Naive B cell (primary cell): ENCODE data around the gene MEIOSIN. TPM values are rescaled to one million over a fixed set of nuclear protein-coding genes. Genes with fewer than 3 reads are reported as not detected.
"Not testable (repeated sequence)": the region's sequence is repeated elsewhere in the genome, so short reads cannot be mapped to it uniquely, and the experiment has no call there.

ENCODE experiments used
- ATAC-seq, 2 donors: fragments of 150-1000 bp; cut with Tn5 transposase; 2 replicates each; pipeline ENCODE4 v1.10.0; 2021; ENCODE audit warnings: low read depth in 2 of 2, mild to moderate bottlenecking in 2 of 2, moderate library complexity in 2 of 2
- DNase-seq: peaks from one replicate; pipeline ENCODE4 v3.0.0; 2022
- H3K27ac Mint-ChIP-seq, 6 donors: one replicate each; pipeline ENCODE4 v1.8.0; 2020 to 2022; ENCODE audit warnings: mild to moderate bottlenecking in 6 of 6, mixed read lengths in 6 of 6, moderate library complexity in 5 of 6, inconsistent platforms in 2 of 6
- H3K27me3 Mint-ChIP-seq, 3 donors: one replicate each; pipeline ENCODE4 v1.8.0; 2021 to 2022; ENCODE audit warnings: mixed read lengths in 3 of 3, mild to moderate bottlenecking in 1 of 3
- H3K36me3 Mint-ChIP-seq, 2 donors: one replicate each; pipeline ENCODE4 v1.8.0; 2020 to 2022; ENCODE audit warnings: mixed read lengths in 2 of 2, inconsistent platforms in 1 of 2, mild to moderate bottlenecking in 1 of 2
- H3K4me1 Mint-ChIP-seq, 3 donors: one replicate each; pipeline ENCODE4 v1.8.0; 2020 to 2022; ENCODE audit warnings: mixed read lengths in 3 of 3, inconsistent platforms in 1 of 3, mild to moderate bottlenecking in 1 of 3, moderate library complexity in 1 of 3
- H3K4me3 Mint-ChIP-seq, 8 donors: one replicate each; pipeline ENCODE4 v1.8.0; 2020 to 2022; ENCODE audit warnings: mild to moderate bottlenecking in 8 of 8, mixed read lengths in 8 of 8, moderate library complexity in 8 of 8, inconsistent platforms in 2 of 8
- H3K9me3 Mint-ChIP-seq, 7 donors: one replicate each; pipeline ENCODE4 v1.8.0; 2020 to 2022; ENCODE audit warnings: mixed read lengths in 7 of 7, mild to moderate bottlenecking in 5 of 7, inconsistent platforms in 2 of 7, moderate library complexity in 1 of 7
- polyA plus RNA-seq, 6 donors: library from polyadenylated mRNA; unstranded; fragments of 300-500 nt; fragmentation: Illumina TruSeq; gene quantifications; one replicate each; pipeline ENCODE4 v1.2.3, GENCODE V29; 2021; ENCODE audit warnings: low read depth in 6 of 6

Gene MEIOSIN
- polyA plus RNA-seq, 6 donors from 2014 or later, result not detected

DNA sequence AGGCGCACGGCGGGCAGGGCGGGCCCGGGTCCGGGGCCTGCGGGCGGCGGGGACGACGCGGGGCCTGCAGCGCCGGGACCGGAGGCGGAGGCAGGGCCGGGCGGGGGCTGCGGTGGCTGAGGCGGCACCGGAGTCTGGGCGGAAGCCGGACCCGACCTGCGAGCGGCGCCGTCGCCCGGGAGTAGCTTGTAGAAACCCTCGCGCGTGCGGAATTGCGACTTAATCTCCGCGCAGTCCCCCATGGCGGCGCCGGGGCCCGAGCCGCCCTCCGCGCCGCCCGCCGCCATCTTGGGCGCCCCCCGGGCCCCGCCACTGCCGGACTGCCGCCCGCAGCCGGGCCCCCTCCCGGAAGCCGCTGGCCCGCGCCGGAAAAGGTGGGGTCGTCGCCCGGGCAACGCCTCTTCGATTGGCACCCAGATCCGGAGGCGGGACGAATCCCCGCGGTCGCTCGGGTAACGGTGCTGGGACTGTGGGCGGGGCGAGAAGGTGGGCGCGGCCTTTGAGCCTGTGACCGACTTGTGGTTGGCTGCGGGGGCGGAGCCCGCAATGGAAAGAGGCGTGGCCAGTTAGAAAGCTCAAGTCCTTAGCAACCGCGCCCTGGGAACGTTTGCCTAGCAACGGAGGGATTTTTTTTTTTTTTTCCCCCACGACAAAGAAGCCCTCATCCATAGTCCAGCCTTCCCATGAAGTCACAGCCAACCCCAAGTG, 59.4 kb downstream of the MEIOSIN start, which contains the start of gene DMWD:
TSS of gene DMWD (minus strand) at position 376 of the 708 bp plus-strand sequence. CDS start at position 287, 89 bp downstream.
- no peaks in the 10 kb centered on the region for H3K9me3 Mint-ChIP-seq
- H3K4me3 Mint-ChIP-seq, result peak within 1 kb of the TSS; percentile 84 to 95 (median 90)
- ATAC-seq (peak; percentile 93), DNase-seq (peak; percentile 99)
- H3K27me3 Mint-ChIP-seq, result peaks cover 0 to 16% (median 0%) of the 10 kb centered on the region in 3 donors
- H3K4me1 Mint-ChIP-seq, result peaks cover 34 to 49% (median 44%) of the 10 kb centered on the region in 3 donors
- H3K36me3 Mint-ChIP-seq, result peaks cover 10 to 17% of the 10 kb centered on the region in 2 donors
- peak within 1 kb of the TSS; percentile 82 to 97 (median 95) for H3K27ac Mint-ChIP-seq

DNA sequence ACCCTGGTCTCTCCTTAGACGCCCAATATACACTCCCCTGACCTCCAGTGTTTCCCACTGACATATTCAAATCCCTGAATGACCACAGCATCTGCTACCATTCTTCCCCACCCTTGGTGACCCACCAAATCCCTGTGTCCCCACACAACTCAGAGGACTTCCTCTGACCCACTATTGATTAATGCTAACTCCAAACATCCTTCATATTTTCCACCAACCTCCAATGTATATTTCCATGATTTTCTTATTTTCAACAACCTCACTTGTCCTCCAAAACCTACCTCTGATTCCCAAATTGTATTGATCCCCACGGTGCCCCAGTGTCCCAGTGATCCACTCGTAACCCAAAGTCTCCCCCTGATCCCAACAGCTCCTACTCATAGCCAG, 59.9 kb downstream of the MEIOSIN start:
- no peak for ATAC-seq
- H3K27me3 Mint-ChIP-seq, result peaks cover 0 to 16% (median 0%) of the 10 kb centered on the region in 3 donors
- peak overlapping the region; percentile 54 to 91 (median 85) for H3K4me3 Mint-ChIP-seq

DNA sequence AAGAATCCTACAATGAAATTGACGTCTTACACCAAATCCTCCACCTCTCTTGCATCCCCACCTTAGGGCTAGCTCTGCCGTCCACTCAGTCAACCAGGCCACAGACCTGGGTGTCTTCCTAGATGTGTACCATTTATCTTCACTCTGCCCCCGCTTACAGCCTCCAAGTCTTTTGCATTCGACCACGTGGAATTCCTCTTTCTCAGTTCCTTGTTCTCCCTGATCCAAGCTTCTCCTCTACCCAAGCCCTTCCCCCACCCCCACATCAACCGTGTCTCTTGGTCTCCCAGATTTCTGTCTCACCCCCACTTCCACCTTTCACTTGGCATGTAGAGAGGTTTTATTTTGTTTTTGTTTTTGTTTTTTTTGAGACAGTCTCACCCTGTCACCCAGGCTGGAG, 60.6 kb downstream of the MEIOSIN start:
- H3K4me1 Mint-ChIP-seq, result peaks cover 33 to 42% (median 34%) of the 10 kb centered on the region in 3 donors
- ATAC-seq, result no peak
- peaks cover 2 to 16% (median 2%) of the 10 kb centered on the region in 3 donors for H3K27me3 Mint-ChIP-seq
- peaks cover 0 to 1% (median 0%) of the 10 kb centered on the region in 7 donors for H3K9me3 Mint-ChIP-seq
- peaks cover 4 to 6% of the 10 kb centered on the region in 2 donors for H3K36me3 Mint-ChIP-seq
- H3K27ac Mint-ChIP-seq, result peak overlapping the region in 2 of 6 donors; percentile 32 to 95
- peak overlapping the region in 6 of 8 donors; percentile 32 to 91 (median 82) for H3K4me3 Mint-ChIP-seq
- no peak for DNase-seq

More for the DNA sequence above, 59.9 kb downstream of the MEIOSIN start:
- Mint-ChIP-seq H3K27ac (peak overlapping the region; percentile 82 to 97 (median 94)), H3K36me3 (peaks cover 10 to 11% of the 10 kb centered on the region in 2 donors), H3K4me1 (peaks cover 34 to 44% (median 38%) of the 10 kb centered on the region in 3 donors), H3K9me3 (peaks cover 0 to 1% (median 0%) of the 10 kb centered on the region in 7 donors)
- DNase-seq, result no peak

DNA sequence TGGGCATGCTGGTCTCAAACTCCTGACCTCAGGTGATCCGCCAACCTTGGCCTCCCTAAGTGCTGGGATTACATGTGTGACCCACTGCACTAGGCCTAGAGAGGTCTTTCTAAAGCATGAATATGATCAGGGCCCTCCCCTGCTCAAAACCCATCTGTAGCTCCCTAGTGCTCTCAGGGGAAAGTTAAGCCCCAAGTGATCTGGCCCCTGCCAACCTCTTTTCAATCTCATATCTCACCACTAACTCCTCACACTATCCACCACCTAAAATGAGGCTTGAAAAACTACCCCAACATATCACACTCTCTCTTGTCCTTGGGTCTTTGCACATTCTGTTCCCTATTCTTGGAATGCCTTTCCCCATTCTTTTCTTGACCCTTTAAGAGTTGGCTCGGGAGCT, 61.4 kb downstream of the MEIOSIN start:
- Mint-ChIP-seq H3K4me3 (peak overlapping the region in 3 of 8 donors; percentile 48 to 66 (median 48)), H3K36me3 (no peaks in the 10 kb centered on the region), H3K9me3 (peaks cover 0 to 1% (median 0%) of the 10 kb centered on the region in 7 donors), H3K27me3 (peaks cover 6 to 16% (median 8%) of the 10 kb centered on the region in 3 donors), H3K4me1 (peaks cover 35 to 41% (median 39%) of the 10 kb centered on the region in 3 donors), H3K27ac (peak overlapping the region in 3 of 6 donors; percentile 38 to 83 (median 77))
- DNase-seq, result no peak
- no peak for ATAC-seq

DNA sequence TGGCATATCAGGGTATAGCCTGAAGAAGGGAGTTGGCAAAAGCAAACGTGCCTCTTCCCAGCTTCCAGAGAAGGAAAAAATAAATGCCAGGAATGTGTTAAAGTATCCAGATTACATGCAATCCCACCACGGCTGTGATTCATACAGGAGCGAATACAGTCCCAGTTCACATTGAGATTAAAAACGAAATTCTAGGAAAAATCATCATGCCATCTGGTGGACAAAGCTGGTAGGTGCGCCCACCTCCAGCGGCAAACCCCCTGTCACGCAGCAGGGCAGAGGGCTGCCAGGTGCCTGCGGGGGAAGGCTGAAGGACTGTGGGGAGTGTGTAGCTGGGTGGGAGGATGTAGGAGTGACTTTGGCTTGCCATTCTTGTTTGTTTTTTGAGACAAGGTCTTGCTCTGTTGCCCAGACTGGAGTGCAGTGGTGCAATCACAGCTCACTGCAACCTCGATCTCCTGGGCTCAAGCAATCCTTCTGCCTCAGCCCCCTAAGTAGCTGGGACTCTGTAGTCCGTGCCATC, 65.8 kb downstream of the MEIOSIN start:
- Mint-ChIP-seq H3K36me3 (no peaks in the 10 kb centered on the region), H3K9me3 (peaks cover 0 to 2% (median 0%) of the 10 kb centered on the region in 7 donors), H3K4me1 (peaks cover 5 to 7% (median 6%) of the 10 kb centered on the region in 3 donors), H3K4me3 (no peak overlapping the region), H3K27ac (peak overlapping the region in 1 of 6 donors; percentile 47), H3K27me3 (peaks cover 6 to 29% (median 19%) of the 10 kb centered on the region in 3 donors)
- DNase-seq (peak; percentile 66), ATAC-seq (peak; percentile 99 to 100)

DNA sequence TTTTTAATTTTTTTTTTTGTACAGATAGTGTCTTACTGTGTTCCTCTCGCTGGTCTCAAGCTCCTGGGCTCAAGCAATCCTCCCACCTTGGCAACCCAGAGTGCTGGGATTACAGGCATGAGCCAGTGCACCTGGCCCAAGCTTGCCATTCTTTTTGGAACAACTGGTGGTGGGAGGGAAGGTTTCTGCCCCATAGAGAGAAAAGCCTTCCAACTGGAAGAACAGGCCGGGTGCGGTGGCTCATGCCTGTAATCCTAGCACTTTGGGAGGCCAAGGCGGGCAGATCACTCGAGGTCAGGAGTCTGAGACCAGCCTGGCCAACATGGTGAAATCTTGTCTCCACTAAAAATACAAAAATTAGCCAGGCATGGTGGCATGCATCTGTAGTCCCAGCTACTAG, 66.3 kb downstream of the MEIOSIN start:
- H3K4me1 Mint-ChIP-seq, H3K36me3 Mint-ChIP-seq, DNase-seq, ATAC-seq, H3K9me3 Mint-ChIP-seq, H3K27ac Mint-ChIP-seq, H3K4me3 Mint-ChIP-seq: not testable (repeated sequence)
- peaks cover 6 to 28% (median 19%) of the 10 kb centered on the region in 3 donors for H3K27me3 Mint-ChIP-seq

DNA sequence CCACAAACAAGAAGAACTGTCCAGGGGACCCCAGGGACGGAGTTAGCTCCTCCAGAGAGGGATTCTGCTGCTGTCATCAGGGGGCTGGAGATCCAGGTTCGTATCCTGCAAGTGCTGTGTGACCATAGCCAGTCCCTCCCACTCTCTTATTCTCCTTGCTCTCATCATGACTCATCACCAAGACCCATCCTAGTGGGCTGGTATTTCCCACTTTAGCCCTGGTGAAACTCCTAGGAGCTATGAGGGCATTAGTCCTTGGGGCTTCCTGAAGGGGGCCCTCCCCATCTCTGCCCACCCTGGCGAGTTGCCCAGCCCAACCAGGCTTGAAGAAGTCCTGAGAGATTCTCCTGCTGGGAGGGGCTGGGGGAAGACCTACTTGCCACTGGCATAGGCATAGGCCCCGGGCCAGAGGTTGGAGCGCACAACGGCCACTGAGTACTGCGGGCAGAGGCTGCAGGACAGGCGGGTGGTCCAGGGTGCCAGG, 66.9 kb downstream of the MEIOSIN start:
- DNase-seq, result no peak
- H3K4me1 Mint-ChIP-seq, result peaks cover 4 to 6% (median 6%) of the 10 kb centered on the region in 3 donors
- no peak for ATAC-seq
- peaks cover 6 to 22% (median 19%) of the 10 kb centered on the region in 3 donors for H3K27me3 Mint-ChIP-seq
- H3K9me3 Mint-ChIP-seq, result peaks cover 0 to 2% (median 0%) of the 10 kb centered on the region in 7 donors
- peak overlapping the region in 1 of 8 donors; percentile 12 for H3K4me3 Mint-ChIP-seq
- H3K36me3 Mint-ChIP-seq, result no peaks in the 10 kb centered on the region
- peak overlapping the region in 1 of 6 donors; percentile 38 for H3K27ac Mint-ChIP-seq

DNA sequence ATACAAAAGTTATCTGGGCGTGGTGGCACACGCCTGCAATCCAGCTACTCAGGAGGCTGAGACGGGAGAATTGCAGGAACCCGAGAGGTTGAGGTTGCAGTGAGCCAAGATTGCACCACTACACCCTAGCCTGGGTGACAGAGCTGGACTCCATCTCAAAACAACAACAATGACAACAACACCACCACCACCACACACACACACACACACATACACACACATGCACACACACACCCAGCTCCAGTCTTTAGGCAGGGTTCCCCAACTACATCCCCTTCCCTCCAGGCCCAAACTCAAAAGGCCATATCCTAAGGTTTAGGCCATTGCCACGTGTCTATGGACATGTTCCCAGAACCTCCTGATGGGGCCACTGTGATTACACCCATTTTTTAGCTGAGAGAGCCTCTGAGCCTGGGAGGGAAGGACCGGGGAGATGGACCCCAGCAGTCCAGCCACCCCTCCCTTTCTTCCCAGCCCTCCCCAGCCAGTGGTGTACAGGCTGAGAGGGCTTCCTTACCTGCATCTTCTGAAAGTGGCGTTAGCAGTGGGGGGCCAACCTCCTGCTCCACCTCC, 68.5 kb downstream of the MEIOSIN start:
- Mint-ChIP-seq H3K27ac (peak overlapping the region in 1 of 6 donors; percentile 70), H3K27me3 (peaks cover 6 to 19% (median 13%) of the 10 kb centered on the region in 3 donors), H3K4me1 (peaks cover 4 to 13% (median 11%) of the 10 kb centered on the region in 3 donors), H3K9me3 (peaks cover 0 to 2% (median 0%) of the 10 kb centered on the region in 7 donors), H3K36me3 (no peaks in the 10 kb centered on the region), H3K4me3 (no peak overlapping the region)
- DNase-seq (no peak), ATAC-seq (no peak)

DNA sequence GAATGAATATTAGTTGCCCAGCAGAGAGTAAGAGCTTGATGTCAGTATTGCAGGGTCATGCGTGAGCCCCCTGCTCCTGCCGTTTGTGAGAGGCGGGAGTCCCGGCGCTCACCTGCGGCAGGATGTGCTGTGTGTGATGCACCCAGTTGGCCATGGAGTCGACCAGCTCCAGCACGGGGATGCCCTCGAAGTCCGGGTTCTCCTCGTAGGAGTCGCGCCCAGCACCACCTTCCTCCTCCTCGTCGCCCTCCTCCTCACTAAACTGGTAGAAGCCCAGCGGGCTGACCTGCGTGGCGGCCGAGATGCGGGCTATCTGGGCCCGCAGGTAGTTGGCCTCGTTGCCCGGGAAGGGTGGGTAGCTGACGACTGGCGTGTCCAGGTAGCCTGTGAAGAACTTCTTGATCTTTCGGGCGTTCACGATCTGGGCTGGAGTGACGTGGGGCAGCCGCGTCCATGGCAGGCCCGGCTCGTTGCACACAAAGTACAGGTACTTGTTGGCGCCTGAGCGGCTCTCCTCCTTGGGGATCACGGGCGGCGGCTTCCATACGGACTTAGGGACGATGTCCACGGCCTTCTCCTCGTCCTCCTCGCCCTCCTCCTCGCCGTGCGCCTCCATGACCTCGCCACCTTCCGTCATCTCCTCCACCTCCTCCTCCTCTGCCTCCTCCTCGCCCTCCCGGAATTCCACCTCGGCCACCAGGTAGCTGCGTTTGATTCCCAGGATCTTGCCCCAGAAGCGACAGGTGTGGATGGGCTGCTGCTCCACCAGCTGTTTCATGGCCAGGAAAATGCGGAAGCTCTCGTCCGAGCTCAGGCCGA, 71.1 kb downstream of the MEIOSIN start:
- DNase-seq, result no peak
- peaks cover 0 to 2% (median 0%) of the 10 kb centered on the region in 7 donors for H3K9me3 Mint-ChIP-seq
- H3K4me3 Mint-ChIP-seq, result no peak overlapping the region
- no peaks in the 10 kb centered on the region for H3K36me3 Mint-ChIP-seq
- peaks cover 0 to 7% (median 6%) of the 10 kb centered on the region in 3 donors for H3K4me1 Mint-ChIP-seq
- H3K27ac Mint-ChIP-seq, result peak overlapping the region in 1 of 6 donors; percentile 51
- H3K27me3 Mint-ChIP-seq, result peaks cover 0 to 13% (median 12%) of the 10 kb centered on the region in 3 donors
- no peak for ATAC-seq

DNA sequence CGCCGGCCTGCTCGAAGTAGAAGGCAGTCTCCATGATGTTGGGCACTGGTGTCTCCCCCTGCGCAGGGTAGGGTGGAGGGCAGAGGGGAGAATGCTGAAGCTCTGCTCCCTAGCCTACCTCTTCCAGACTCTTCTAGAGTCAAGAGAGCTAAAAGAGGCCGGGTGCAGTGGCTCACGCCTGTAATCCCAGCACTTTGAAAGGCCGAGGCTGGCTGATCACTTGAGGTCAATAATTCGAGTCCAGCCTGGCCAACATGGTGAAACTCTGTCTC, 71.7 kb downstream of the MEIOSIN start:
- DNase-seq, result no peak
- H3K4me3 Mint-ChIP-seq, result no peak overlapping the region

DNA sequence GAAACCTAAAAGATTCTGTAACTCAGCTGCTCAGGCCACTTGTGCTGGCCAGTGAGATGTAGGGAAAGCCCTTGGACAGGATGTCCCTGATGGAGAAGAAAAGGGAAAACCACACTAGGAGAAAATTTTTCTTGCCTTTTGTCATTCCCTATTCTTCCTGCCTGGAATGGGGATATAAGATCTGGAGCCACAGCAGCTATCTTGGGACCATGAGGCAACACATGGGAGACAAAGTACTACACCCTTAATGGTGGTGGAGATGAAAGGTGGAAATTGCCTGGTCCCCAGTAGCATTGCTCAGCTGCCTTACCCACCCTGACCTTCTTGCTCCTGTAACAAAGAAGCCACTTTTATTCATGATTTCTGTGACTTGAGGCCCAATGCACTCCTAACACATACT, 72.5 kb downstream of the MEIOSIN start:
- Mint-ChIP-seq H3K36me3 (no peaks in the 10 kb centered on the region), H3K27ac (peak overlapping the region in 1 of 6 donors; percentile 8), H3K4me3 (no peak overlapping the region), H3K9me3 (peaks cover 0 to 2% (median 0%) of the 10 kb centered on the region in 7 donors), H3K4me1 (peaks cover 0 to 10% (median 7%) of the 10 kb centered on the region in 3 donors), H3K27me3 (peaks cover 0 to 19% (median 12%) of the 10 kb centered on the region in 3 donors)
- ATAC-seq (no peak), DNase-seq (no peak)

More for the DNA sequence above, 71.7 kb downstream of the MEIOSIN start:
- ATAC-seq, result no peak
- Mint-ChIP-seq H3K27me3 (peaks cover 0 to 13% (median 12%) of the 10 kb centered on the region in 3 donors), H3K9me3 (peaks cover 0 to 2% (median 0%) of the 10 kb centered on the region in 7 donors), H3K27ac (no peak overlapping the region), H3K36me3 (no peaks in the 10 kb centered on the region), H3K4me1 (peaks cover 0 to 10% (median 7%) of the 10 kb centered on the region in 3 donors)

DNA sequence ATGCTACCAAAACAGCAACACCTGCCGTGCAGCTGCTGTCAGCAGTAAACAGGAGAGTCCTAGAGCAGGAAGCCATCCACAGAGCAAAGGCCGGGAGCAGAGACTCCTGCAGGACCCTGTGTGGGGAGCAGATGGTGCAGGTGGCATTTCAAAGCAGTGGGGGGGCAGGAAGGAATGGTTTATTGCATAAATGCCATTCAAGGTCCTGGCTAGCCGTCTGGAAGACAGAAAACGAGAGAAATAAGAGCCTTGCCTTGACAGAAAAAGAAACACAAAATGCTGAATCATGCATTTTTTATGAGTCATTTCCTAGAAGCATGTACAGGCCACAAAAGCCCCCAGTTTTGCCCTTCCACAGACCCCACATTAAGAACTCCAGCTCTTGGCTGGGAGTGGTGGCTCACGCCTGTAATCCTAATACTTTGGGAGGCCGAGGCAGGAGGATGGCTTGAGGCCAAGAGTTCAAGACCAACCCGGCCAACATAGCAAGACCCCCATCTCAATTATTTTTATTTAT, 76.5 kb downstream of the MEIOSIN start:
- H3K9me3 Mint-ChIP-seq, result no peaks in the 10 kb centered on the region
- H3K27ac Mint-ChIP-seq, result no peak overlapping the region
- no peak for ATAC-seq
- H3K4me3 Mint-ChIP-seq, result peak overlapping the region in 1 of 8 donors; percentile 42
- peaks cover 0 to 31% (median 4%) of the 10 kb centered on the region in 3 donors for H3K27me3 Mint-ChIP-seq
- DNase-seq, result no peak
- H3K4me1 Mint-ChIP-seq, result peaks cover 0 to 10% (median 7%) of the 10 kb centered on the region in 3 donors
- no peaks in the 10 kb centered on the region for H3K36me3 Mint-ChIP-seq
